ENCODE results near the gene ADGRD1.

ADGRD1 gene

DNA sequence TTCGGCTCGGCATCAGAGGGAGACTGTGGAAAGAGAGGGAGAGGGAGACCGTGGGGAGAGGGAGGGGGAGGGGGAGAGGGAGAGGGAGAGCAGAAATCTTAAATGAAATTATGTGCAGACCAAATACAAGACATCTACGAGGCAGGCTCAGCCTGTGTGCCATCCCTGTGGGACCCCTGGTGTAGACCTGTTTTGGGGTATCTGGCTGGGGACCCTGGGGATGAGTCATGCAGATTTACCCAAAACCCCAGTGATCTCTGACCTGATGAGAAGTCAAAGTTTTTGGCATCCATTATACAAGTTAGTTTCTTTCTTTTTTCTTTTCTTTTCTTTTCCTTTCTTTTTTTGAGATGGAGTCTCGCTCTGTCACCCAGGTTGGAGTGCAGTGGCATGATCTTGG is 44.4 kb downstream of the ADGRD1 start:
- Histone ChIP-seq H3K4me2 (ENCODE audit: low read length) (no peak overlapping the region), H3K9me3 (ENCODE audit: low read length) (no peaks in the 10 kb centered on the region), H2AFZ (ENCODE audit: low read length) (no peak overlapping the region), H3K4me3 (ENCODE audit: low read depth, low read length, poor library complexity, severe bottlenecking) (no peak overlapping the region), H3K36me3 (ENCODE audit: insufficient read depth, low read length) (no peaks in the 10 kb centered on the region), H3K4me1 (ENCODE audit: insufficient read depth, low read length, severe bottlenecking) (no peaks in the 10 kb centered on the region), H3K27ac (ENCODE audit: low read depth, low read length, poor library complexity, severe bottlenecking) (no peak overlapping the region), H3K9me2 (ENCODE audit: low read depth, low read length) (no peaks in the 10 kb centered on the region), H3K79me2 (ENCODE audit: insufficient read depth, low read length) (no peaks in the 10 kb centered on the region), H3K27me3 (ENCODE audit: insufficient read depth, low read length) (no peaks in the 10 kb centered on the region), H3K9ac (ENCODE audit: low read length) (no peak overlapping the region), H4K20me1 (ENCODE audit: insufficient read depth, low read length) (no peaks in the 10 kb centered on the region), H3F3A (ENCODE audit: insufficient read depth, low read length) (no peaks in the 10 kb centered on the region)
- TF ChIP-seq EZH2 (IDR thresholded peaks at IDR 0.05; ENCODE audit: borderline replicate concordance, low read length), result no peak
- TF ChIP-seq, protein P1, sequence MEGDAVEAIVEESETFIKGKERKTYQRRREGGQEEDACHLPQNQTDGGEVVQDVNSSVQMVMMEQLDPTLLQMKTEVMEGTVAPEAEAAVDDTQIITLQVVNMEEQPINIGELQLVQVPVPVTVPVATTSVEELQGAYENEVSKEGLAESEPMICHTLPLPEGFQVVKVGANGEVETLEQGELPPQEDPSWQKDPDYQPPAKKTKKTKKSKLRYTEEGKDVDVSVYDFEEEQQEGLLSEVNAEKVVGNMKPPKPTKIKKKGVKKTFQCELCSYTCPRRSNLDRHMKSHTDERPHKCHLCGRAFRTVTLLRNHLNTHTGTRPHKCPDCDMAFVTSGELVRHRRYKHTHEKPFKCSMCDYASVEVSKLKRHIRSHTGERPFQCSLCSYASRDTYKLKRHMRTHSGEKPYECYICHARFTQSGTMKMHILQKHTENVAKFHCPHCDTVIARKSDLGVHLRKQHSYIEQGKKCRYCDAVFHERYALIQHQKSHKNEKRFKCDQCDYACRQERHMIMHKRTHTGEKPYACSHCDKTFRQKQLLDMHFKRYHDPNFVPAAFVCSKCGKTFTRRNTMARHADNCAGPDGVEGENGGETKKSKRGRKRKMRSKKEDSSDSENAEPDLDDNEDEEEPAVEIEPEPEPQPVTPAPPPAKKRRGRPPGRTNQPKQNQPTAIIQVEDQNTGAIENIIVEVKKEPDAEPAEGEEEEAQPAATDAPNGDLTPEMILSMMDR (IDR thresholded peaks at IDR 0.05; ENCODE audit: low read length), result no peak

DNA sequence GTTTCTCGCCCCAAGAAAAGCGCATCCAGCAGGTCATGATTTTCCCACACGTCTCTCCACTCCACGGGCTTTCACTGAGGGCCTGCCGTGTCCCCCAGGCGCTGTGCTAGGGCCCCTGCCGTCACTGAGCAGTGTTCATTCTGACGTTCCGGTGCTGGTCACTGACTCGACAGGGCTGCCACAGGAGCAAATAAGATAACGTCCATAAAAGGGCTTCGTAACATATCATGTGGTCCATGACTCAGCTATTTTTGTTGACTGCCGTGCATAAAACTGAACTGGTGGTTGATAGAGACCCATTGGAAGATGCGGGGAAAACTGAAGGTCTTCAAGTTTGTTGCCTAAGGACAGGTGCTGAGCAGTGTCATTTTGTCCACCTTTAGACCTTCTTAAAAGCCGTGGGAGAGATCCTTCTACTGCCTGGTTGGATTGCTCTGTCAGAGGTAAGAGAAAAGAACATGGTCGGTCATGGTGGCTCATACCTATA is 46.3 kb downstream of the ADGRD1 start:
- H3K4me3 ChIP-seq (ENCODE audit: low read depth, low read length, poor library complexity, severe bottlenecking), result no peak overlapping the region
- no peak overlapping the region for H3K27ac ChIP-seq (ENCODE audit: low read depth, low read length, poor library complexity, severe bottlenecking)
- no peaks in the 10 kb centered on the region for H3K9me2 ChIP-seq (ENCODE audit: low read depth, low read length)
- no peaks in the 10 kb centered on the region for H3F3A ChIP-seq (ENCODE audit: insufficient read depth, low read length)
- no peak overlapping the region for H3K4me2 ChIP-seq (ENCODE audit: low read length)
- no peaks in the 10 kb centered on the region for H3K36me3 ChIP-seq (ENCODE audit: insufficient read depth, low read length)
- H3K79me2 ChIP-seq (ENCODE audit: insufficient read depth, low read length), result no peaks in the 10 kb centered on the region
- H3K9ac ChIP-seq (ENCODE audit: low read length), result no peak overlapping the region
- H3K9me3 ChIP-seq (ENCODE audit: low read length), result no peaks in the 10 kb centered on the region
- no peaks in the 10 kb centered on the region for H3K27me3 ChIP-seq (ENCODE audit: insufficient read depth, low read length)
- H4K20me1 ChIP-seq (ENCODE audit: insufficient read depth, low read length), result no peaks in the 10 kb centered on the region
- H2AFZ ChIP-seq (ENCODE audit: low read length), result no peak overlapping the region
- H3K4me1 ChIP-seq (ENCODE audit: insufficient read depth, low read length, severe bottlenecking), result no peaks in the 10 kb centered on the region
- no peak for TF ChIP-seq EZH2 (IDR thresholded peaks at IDR 0.05; ENCODE audit: borderline replicate concordance, low read length)
- TF ChIP-seq, protein P1 (IDR thresholded peaks at IDR 0.05; ENCODE audit: low read length), result no peak

DNA sequence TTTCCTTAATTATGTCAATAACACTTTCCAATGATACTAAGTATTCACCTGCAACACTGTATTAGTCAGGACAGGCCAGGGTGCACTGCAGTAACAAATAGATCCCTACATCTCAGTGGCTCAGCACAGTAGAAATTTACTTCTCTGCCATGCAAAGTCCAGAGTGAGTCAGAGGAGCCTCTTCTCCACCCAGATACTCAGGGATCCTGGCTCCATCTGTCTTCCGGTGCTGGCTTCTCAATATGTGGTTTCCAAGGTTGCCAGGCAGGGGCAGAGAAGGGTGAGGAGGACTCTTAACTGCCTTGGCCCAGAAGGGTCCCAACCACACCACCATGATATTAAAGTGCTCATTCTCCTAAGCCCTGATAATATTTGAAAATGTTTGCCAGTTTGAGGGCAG is 47.8 kb downstream of the ADGRD1 start:
- Histone ChIP-seq H3K9me3 (ENCODE audit: low read length) (no peaks in the 10 kb centered on the region), H3K36me3 (ENCODE audit: insufficient read depth, low read length) (no peaks in the 10 kb centered on the region), H3F3A (ENCODE audit: insufficient read depth, low read length) (no peaks in the 10 kb centered on the region), H3K4me3 (ENCODE audit: low read depth, low read length, poor library complexity, severe bottlenecking) (no peak overlapping the region), H3K9me2 (ENCODE audit: low read depth, low read length) (no peaks in the 10 kb centered on the region), H2AFZ (ENCODE audit: low read length) (no peak overlapping the region), H3K9ac (ENCODE audit: low read length) (no peak overlapping the region), H3K27me3 (ENCODE audit: insufficient read depth, low read length) (no peaks in the 10 kb centered on the region), H3K79me2 (ENCODE audit: insufficient read depth, low read length) (no peaks in the 10 kb centered on the region), H4K20me1 (ENCODE audit: insufficient read depth, low read length) (no peaks in the 10 kb centered on the region), H3K4me2 (ENCODE audit: low read length) (no peak overlapping the region), H3K4me1 (ENCODE audit: insufficient read depth, low read length, severe bottlenecking) (no peaks in the 10 kb centered on the region), H3K27ac (ENCODE audit: low read depth, low read length, poor library complexity, severe bottlenecking) (no peak overlapping the region)
- TF ChIP-seq EZH2 (IDR thresholded peaks at IDR 0.05; ENCODE audit: borderline replicate concordance, low read length), result no peak
- TF ChIP-seq, protein P1 (IDR thresholded peaks at IDR 0.05; ENCODE audit: low read length), result no peak

All from OCI-LY1 (cell line).